ENCODE data around the gene ITPR2. TPM values are rescaled to one million over a fixed set of nuclear protein-coding genes. Genes with fewer than 3 reads are reported as not detected.
"Not testable (repeated sequence)": the region's sequence is repeated elsewhere in the genome, so short reads cannot be mapped to it uniquely, and the experiment has no call there.

ITPR2 gene
- total RNA-seq, 1 experiment from 2014 or later, result 26.0 TPM

DNA sequence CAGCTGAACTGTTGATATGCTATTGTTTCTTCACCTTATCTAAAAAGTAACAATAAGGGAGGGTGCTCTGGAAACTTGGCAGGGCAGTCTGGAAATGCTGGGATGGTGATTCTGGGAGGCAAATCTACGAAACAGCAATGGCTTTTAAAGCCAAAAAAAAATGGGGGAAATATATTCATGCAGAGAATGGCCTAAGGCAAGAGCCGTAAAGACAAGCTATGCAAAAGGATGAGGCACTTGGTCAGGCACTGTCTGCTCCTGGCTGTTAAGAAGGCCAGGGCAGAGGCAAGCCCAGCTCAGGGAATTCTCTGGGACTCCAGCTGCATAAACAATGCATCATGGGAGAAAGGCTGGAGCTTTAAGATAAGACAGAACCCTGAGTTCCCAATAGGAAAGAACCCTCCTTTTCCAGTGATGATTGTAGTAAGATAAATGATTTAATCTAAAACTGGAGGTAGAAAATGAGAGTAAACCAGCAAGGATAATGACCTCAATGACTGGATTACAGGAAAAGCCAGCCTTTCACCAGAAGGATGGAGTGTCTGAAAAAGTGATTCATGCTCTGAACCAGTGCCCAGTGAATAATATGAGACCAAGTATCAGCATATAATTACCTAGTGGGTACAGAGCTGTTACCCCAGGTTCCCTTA lies 46.0 kb downstream of the ITPR2 start:
- no peaks in the 10 kb centered on the region for H3K36me3 ChIP-seq (ENCODE audit: low read depth)
- no TSS peak for BruUV-seq (replicated peaks)
- H2AFZ ChIP-seq, result no peak overlapping the region
- no peak for DNase-seq
- H3K9me2 ChIP-seq (ENCODE audit: insufficient read depth), result 0 out of 2 replicates have a peak, but pooled peaks cover 4% of the 10 kb centered on the region
- CTCF ChIA-PET, result interaction anchor here (0.6 kb wide), 1 partner anchor 298 kb away, joined by 7 read pairs; no protein-coding TSS in a partner anchor
- H3K27ac ChIP-seq, result no peak overlapping the region
- POLR2A ChIA-PET (ENCODE audit: unreplicated experiment), result no interaction called here
- TF ChIP-seq EZH2 (IDR thresholded peaks at IDR 0.05; ENCODE audit: low read depth), result no peak
- TF ChIP-seq CTCF (conservative IDR thresholded peaks at IDR 0.05), result no peak
- intact Hi-C loops (cut with micrococcal nuclease; ENCODE audit: unreplicated experiment), result no loop called here
- H3K4me2 ChIP-seq, result no peak overlapping the region
- H3K4me3 ChIP-seq, result no peak overlapping the region
- no peaks in the 10 kb centered on the region for H4K20me1 ChIP-seq (ENCODE audit: insufficient read depth)
- H3K9me3 ChIP-seq (ENCODE audit: insufficient read depth, low read depth), result no peaks in the 10 kb centered on the region
- no peaks in the 10 kb centered on the region for H3K79me2 ChIP-seq (ENCODE audit: low read depth)
- H3F3A ChIP-seq (ENCODE audit: insufficient read depth, low read depth), result peaks cover 3% of the 10 kb centered on the region; the same call in 1 of the 2 replicates
- no peaks in the 10 kb centered on the region for H3K27me3 ChIP-seq (ENCODE audit: insufficient read depth, low read depth)
- H3K4me1 ChIP-seq (replicated peaks; ENCODE audit: insufficient read depth), result peaks cover 9% of the 10 kb centered on the region; the same call in 1 of the 2 replicates

- BruUV-seq (replicated peaks), result no TSS peak
- Histone ChIP-seq H3F3A (ENCODE audit: insufficient read depth, low read depth) (peaks cover 3% of the 10 kb centered on the region; the same call in 1 of the 2 replicates), H3K4me1 (replicated peaks; ENCODE audit: insufficient read depth) (peaks cover 9% of the 10 kb centered on the region; the same call in 1 of the 2 replicates), H3K4me2 (no peak overlapping the region), H3K4me3 (no peak overlapping the region), H3K9me2 (ENCODE audit: insufficient read depth) (0 out of 2 replicates have a peak, but pooled peaks cover 3% of the 10 kb centered on the region), H3K79me2 (ENCODE audit: low read depth) (no peaks in the 10 kb centered on the region), H3K9me3 (ENCODE audit: insufficient read depth, low read depth) (no peaks in the 10 kb centered on the region), H4K20me1 (ENCODE audit: insufficient read depth) (no peaks in the 10 kb centered on the region), H2AFZ (no peak overlapping the region), H3K27ac (no peak overlapping the region), H3K36me3 (ENCODE audit: low read depth) (no peaks in the 10 kb centered on the region), H3K27me3 (ENCODE audit: insufficient read depth, low read depth) (no peaks in the 10 kb centered on the region)
- TF ChIP-seq CTCF (conservative IDR thresholded peaks at IDR 0.05) (no peak), EZH2 (IDR thresholded peaks at IDR 0.05; ENCODE audit: low read depth) (no peak)
- ChIA-PET CTCF (interaction anchor here (0.6 kb wide), 1 partner anchor 299 kb away, joined by 7 read pairs; no protein-coding TSS in a partner anchor), POLR2A (ENCODE audit: unreplicated experiment) (no interaction called here)
- intact Hi-C loops (cut with micrococcal nuclease; ENCODE audit: unreplicated experiment), result no loop called here
- no peak for DNase-seq
Observed at GRCh38 chr12:26786491-26786864, 46.5 kb downstream of the ITPR2 start.

DNA sequence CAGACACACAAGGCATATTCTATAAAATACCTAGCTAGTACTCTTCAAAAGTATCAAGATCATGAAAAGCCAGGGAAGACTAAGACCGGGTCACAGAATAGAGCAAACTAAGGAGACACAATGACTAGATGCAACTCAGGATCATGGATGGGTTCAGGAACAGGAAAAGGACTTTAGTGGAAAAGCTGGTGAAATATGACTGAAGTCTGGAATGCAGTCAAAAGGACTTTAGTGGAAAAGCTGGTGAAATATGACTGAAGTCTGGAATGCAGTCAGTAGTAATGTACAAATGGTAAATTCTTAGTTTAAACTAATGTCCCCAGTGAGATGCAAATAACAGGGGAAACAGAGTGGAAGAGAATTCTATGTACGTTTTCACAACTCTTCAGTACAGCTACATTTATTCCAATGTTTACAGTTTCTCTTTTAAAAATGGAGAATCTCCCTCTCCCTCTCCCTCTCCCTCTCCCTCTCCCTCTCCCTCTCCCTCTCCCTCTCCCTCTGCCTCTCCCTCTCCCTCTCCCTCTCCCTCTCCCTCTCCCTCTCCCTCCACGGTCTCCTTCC lies 49.1 kb downstream of the ITPR2 start:
- DNase-seq; H3K36me3 ChIP-seq (ENCODE audit: low read depth); H2AFZ ChIP-seq; POLR2A ChIA-PET (ENCODE audit: unreplicated experiment); H3K27me3 ChIP-seq (ENCODE audit: insufficient read depth, low read depth); intact Hi-C loops (cut with micrococcal nuclease; ENCODE audit: unreplicated experiment); H3F3A ChIP-seq (ENCODE audit: insufficient read depth, low read depth); H3K9me3 ChIP-seq (ENCODE audit: insufficient read depth, low read depth); BruUV-seq (replicated peaks); H3K79me2 ChIP-seq (ENCODE audit: low read depth); H3K27ac ChIP-seq; H3K4me3 ChIP-seq; H3K9me2 ChIP-seq (ENCODE audit: insufficient read depth); CTCF ChIA-PET; H3K4me2 ChIP-seq; H3K4me1 ChIP-seq (replicated peaks; ENCODE audit: insufficient read depth); H4K20me1 ChIP-seq (ENCODE audit: insufficient read depth): not testable (repeated sequence)

Measured in PC-9 (cell line).